GM12874 (cell line): ENCODE data around the gene LRRK2.

Experiments used
- CTCF ChIP-seq: IDR thresholded peaks from 2 replicates; pipeline ENCODE4 v1.5.1; 2011; ENCODE audit warnings: low read depth, mild to moderate bottlenecking, control low read depth, low read length, moderate library complexity; ENCODE audit not compliant: insufficient read depth

LRRK2 gene

GRCh38 chr12:40216516-40217288 is 8.1 kb upstream of the LRRK2 start:
- TF ChIP-seq CTCF, result no peak

GRCh38 chr12:40219760-40220159 is 5.0 kb upstream of the LRRK2 start:
- TF ChIP-seq CTCF, result no peak

GRCh38 chr12:40222247-40222646 is 2.5 kb upstream of the LRRK2 start:
- no peak for TF ChIP-seq CTCF

- TF ChIP-seq CTCF, result no peak
These were observed 1.2 kb upstream of the LRRK2 start for GRCh38 chr12:40223646-40224045.

- TF ChIP-seq CTCF, result no peak
These were observed 663 bp downstream of the LRRK2 start for GRCh38 chr12:40225337-40225983.

GRCh38 chr12:40225984-40226602 is 1.3 kb downstream of the LRRK2 start:
- no peak for TF ChIP-seq CTCF

GRCh38 chr12:40226705-40227104 is 1.9 kb downstream of the LRRK2 start:
- TF ChIP-seq CTCF, result no peak
